CD4-positive, alpha-beta T cell treated with Interleukin-21 for 1 hour (primary cell): ENCODE measurements around the gene CCDC33.

Source experiments
- DNase-seq: peaks from one replicate; pipeline ENCODE4 v3.0.0-alpha.2; 2020

Gene CCDC33

GRCh38 chr15:74369084-74369745, 133.1 kb downstream of the CCDC33 start:
- no peak for DNase-seq

- DNase-seq = no peak
Observed at GRCh38 chr15:74369756-74370155, 133.6 kb downstream of the CCDC33 start.

DNA sequence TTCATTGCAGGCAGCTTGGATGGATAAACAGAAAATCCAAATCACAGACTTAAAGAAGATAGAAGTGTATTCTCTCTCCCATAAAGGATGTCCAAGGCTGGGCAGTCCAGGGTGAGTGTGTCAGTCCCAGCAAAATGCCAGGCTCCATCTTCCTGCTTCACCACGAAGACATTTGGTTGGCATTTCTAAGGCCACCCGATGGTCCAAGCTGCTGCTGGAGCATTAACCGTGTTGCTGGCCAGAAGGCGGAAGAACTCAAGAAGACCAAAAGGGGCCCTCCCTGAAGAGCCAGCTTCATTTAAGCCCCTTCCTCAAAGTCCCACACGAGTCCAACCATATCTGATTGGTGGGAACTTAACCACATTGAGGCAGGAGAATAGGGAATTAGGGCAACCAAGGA, 134.3 kb downstream of the CCDC33 start:
- no peak for DNase-seq

- DNase-seq = no peak
Observed at GRCh38 chr15:74373056-74373650, 137.0 kb downstream of the CCDC33 start.

DNA sequence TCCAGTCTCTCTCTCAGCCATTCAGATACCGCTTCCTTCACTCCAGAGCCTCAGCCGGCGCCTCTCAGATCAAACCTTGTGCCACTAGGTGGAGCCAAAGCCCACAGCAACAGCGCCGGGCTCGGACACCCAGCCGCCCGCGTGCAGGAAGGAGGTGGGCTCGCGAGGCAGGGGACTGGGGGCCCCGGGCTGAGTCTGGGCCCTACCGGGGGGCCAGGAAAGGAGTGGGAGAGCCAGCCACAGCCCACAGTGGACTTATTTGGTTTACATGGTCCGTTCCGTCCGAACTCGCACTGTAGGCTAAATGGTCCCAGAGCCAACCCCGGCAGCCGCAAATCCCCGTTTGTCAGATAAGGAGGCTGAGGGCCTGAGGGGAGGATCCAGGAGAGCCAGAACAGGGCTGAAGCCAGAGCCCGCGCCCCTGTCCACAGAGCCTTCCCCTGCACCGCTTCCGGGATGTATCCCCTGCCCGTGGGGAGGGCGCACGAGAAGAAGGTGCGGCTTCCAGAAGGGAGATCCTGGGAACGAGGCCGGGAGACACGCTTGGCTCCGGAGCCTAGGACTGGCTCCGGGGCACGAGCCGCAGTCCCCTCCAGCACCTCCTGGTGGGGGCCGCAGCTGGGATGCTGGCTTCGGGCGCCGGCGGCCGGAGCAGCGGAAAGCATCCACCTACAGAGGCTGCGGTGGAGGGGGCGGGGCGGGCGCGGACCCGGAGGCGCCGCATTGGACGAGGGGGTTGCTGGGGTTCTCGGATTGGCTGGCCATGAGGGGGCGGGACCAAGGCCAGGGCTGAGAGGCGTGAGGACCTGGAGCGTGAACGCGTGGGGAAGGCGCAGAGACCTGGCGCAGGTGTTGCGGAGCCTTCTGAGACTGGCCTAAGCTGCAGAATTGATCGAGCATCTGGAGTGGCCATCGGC, 137.9 kb downstream of the CCDC33 start:
- DNase-seq = peak; percentile 95

DNA sequence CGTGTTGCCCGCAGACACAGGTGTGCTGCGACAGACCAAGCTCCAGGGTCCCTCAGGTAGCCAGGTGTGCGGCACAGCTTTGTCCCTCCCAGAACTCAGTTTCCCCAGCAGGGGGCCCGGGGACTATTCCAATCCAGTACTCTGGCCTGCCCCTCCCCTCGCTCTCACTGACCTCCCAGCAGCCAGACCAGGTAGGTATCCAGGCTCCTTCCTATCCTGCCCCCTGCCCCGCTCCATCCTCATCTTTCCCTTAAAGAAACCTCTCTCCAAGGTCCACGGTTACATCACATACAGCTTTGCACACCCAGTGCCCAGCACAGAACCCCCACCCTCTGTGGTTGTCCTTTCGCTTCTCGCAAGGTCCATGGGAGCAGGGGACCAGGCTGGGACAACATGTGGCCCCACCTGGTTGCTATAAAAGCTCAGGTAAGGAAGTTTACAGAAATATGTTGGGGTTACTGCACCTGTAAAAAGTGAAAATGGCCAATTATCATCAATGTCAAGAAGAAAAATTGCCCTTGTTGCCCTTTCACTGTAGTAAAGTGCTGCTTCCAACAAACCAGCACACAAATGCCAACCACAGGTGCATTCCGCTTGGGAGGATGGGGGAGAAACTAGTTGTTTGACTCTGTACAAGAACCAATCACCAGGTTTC, 138.6 kb downstream of the CCDC33 start:
- DNase-seq = no peak

DNA sequence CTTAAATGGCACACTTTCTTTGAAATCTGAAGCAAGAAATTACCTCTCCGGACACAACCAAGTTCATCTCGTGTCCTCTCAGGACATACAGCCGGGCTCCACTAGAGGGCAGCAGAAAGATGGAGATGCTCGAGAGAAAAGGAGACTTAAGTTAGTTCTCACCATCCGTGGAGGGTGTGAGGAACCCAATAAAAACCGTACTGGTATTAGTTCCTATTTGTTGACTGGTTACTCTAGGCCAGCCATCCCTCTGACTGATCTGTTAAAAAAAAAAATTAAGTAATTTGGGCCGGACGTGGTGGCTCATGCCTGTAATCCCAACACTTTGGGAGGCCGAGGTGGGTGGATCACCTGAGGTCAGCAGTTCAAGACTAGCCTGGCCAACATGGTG, 139.2 kb downstream of the CCDC33 start:
- DNase-seq = peak; percentile 87

GRCh38 chr15:74376226-74376625, 140.1 kb downstream of the CCDC33 start:
- DNase-seq = no peak

GRCh38 chr15:74376825-74377581, 140.9 kb downstream of the CCDC33 start:
- no peak for DNase-seq

DNA sequence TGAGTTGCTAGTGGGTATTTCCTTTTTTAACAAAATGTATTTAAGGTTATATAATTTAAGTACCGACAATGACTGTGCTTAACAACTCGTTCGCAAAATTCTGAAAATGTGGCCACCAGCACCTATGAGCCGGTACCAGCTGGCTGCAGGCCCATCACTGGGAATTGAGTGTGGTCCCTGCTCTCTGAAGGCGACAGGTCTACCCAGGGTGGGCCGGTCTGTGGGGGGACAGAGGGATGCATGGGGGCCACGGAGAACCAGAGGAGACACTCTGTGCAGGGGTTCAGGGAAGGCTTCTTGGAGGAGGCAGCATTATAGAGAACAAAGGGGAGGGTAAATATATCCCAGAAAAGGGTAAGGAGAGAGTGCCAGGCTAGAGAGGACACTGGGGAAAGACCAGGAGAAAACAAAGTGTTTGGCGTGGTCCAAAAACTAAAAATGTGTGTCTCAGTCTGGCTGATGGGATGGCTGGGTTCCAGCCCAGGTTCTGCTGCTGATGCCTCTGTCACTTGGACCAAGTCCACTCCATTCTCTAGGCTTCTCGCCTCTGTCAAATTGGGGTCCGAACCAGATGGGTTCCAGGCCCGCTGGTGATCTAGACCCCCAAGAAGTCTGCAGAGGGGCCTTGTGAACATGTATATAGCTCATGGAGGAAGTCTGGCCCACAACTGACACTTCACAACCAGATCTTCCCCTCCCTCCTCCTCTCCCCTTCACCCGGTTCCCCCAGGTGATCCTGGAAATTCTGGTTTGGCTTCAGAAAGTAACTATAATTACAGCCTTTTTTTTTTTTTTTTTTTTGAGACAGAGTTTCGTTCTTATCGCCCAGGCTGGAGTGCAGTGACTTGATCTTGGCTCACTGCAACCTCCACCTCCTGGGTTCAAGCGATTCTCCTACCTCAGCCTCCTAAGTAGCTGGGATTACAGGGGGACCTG, 142.0 kb downstream of the CCDC33 start:
- DNase-seq = no peak

- no peak for DNase-seq
Observed at GRCh38 chr15:74378848-74379247, 142.7 kb downstream of the CCDC33 start.

- no peak for DNase-seq
Observed at GRCh38 chr15:74380361-74381189, 144.4 kb downstream of the CCDC33 start.

DNA sequence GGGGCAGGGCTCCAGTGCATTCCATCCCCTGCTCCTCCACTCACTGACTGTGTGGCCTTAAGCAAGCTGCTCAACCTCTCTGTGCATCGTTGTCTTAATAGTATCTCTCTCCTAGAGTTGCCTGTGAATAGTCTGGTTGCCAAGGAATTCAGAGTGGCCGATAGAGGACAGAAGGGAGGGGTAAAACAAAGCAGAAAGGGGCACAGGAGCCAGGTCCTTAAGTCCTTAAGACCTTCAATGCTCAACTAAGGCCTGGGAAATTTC, 145.0 kb downstream of the CCDC33 start:
- no peak for DNase-seq

- DNase-seq = no peak
Observed at GRCh38 chr15:74381481-74381880, 145.4 kb downstream of the CCDC33 start.

- peak; percentile 77 for DNase-seq
Observed at GRCh38 chr15:74382004-74382816, 146.1 kb downstream of the CCDC33 start.

DNA sequence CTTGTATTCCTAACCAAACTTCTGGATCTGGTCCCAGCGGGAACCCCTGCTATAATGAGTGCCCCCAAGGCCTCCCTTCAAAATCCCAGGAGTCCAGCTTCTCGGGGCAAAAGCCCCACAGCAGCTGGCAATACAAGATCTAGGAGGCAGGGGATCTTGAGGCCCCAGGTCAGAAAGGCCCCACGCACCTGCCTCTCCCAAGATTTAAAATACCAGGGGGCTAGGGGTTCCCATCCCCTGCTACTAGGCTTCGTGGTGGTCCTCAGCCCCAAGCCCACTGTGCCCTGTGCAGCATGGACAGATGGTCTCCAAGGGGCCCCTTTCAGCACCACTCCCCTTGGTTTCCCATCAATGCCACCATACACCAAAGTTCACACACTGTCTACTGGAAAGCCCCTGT, 147.2 kb downstream of the CCDC33 start:
- no peak for DNase-seq

DNA sequence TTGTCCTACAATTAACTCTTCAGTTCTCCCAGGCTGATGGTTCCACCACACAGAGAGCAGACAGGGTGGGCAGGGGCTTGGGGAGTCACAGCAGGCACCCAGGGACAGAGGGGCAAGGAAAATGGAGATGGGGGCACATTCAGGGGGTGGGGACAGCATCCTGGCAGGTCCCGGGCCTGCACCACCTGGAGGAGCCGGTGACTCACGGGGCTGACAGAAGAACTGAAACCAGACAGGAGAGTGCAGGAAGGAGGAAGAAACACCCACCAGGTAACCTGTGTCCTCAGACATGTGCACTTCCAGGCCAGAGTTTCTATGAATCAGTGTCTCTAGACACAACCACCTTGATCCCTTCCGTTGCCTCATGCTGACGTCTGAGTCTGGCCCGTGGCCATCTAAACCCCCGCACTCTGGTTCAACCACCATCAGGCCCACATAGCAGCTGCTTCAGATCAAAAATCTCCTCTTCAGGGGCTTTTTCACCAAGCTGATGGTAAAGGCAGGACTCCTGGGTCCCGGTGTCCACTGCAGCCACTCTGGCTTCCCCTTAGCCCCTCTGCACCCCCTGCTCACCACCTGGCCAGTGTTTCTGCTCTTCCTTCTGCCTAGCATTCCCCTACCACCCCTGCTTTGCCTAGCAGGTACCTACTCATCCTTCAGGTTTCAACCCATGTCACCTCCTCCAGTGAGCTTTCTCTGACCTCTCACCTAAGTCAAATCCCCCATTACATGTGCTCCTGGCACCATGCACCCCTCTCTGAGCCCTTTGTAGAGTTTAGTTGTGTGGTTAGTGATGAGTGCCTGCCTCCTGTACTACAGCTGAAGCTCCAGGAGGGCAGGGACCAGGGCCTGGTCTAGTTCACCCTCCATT, 147.8 kb downstream of the CCDC33 start:
- DNase-seq = peak; percentile 55

DNA sequence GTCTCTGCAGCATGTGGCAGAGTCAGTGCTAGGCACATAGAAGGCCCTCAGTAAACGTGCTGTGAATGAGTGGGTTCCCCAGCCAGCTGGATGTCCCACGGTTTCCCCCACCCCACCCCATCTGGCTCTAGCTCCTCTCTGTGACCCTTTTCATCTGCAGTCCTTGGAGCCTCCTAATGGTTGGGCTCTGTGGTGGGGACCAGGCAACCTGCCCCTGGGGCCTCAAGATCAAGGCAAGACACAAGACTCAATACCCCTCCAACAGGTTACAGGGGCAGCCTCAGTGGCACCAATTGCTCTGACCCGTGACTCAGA, 148.4 kb downstream of the CCDC33 start:
- no peak for DNase-seq
